ENCODE results near the gene ROM1.

GRCh38 chr11:62575837-62576236, 37.2 kb upstream of the ROM1 start:
- no peak for TF ChIP-seq CTCF (IDR thresholded peaks at IDR 0.05; ENCODE audit: low read length)
- TF ChIP-seq EZH2 (optimal IDR thresholded peaks at IDR 0.05; ENCODE audit: low read depth, low read length) = no peak
- TF ChIP-seq EZH2phosphoT487 (IDR thresholded peaks at IDR 0.05; ENCODE audit: low read length) = no peak

Measured in MM.1S (cell line).